ENCODE measurements around the gene C16orf89.

DNA sequence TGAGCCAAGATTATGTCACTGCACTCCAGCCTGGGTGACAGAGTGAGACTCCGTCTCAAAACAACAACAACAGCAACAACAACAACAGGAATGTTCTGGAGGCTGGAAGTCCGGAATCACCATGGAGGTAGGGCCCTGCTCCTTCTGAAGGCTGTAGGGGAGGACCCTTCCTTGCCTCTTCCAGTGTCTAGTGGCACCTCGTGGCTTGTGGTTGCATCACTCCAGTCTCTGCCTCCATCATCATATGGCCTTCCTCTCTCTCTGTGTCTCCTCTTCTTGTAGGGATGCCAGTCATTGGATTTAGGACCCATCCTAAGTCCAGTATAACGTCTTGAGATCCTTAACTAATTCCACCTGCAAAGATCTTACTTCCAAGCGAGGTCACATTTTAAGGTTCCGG lies 46.0 kb downstream of the C16orf89 start:
- TF ChIP-seq, protein P1, sequence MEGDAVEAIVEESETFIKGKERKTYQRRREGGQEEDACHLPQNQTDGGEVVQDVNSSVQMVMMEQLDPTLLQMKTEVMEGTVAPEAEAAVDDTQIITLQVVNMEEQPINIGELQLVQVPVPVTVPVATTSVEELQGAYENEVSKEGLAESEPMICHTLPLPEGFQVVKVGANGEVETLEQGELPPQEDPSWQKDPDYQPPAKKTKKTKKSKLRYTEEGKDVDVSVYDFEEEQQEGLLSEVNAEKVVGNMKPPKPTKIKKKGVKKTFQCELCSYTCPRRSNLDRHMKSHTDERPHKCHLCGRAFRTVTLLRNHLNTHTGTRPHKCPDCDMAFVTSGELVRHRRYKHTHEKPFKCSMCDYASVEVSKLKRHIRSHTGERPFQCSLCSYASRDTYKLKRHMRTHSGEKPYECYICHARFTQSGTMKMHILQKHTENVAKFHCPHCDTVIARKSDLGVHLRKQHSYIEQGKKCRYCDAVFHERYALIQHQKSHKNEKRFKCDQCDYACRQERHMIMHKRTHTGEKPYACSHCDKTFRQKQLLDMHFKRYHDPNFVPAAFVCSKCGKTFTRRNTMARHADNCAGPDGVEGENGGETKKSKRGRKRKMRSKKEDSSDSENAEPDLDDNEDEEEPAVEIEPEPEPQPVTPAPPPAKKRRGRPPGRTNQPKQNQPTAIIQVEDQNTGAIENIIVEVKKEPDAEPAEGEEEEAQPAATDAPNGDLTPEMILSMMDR (IDR thresholded peaks at IDR 0.05) = no peak
- TF ChIP-seq, protein P2, sequence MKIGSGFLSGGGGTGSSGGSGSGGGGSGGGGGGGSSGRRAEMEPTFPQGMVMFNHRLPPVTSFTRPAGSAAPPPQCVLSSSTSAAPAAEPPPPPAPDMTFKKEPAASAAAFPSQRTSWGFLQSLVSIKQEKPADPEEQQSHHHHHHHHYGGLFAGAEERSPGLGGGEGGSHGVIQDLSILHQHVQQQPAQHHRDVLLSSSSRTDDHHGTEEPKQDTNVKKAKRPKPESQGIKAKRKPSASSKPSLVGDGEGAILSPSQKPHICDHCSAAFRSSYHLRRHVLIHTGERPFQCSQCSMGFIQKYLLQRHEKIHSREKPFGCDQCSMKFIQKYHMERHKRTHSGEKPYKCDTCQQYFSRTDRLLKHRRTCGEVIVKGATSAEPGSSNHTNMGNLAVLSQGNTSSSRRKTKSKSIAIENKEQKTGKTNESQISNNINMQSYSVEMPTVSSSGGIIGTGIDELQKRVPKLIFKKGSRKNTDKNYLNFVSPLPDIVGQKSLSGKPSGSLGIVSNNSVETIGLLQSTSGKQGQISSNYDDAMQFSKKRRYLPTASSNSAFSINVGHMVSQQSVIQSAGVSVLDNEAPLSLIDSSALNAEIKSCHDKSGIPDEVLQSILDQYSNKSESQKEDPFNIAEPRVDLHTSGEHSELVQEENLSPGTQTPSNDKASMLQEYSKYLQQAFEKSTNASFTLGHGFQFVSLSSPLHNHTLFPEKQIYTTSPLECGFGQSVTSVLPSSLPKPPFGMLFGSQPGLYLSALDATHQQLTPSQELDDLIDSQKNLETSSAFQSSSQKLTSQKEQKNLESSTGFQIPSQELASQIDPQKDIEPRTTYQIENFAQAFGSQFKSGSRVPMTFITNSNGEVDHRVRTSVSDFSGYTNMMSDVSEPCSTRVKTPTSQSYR (CRISPR knock-in tag; IDR thresholded peaks at IDR 0.05) = no peak
- TF ChIP-seq, protein P3, sequence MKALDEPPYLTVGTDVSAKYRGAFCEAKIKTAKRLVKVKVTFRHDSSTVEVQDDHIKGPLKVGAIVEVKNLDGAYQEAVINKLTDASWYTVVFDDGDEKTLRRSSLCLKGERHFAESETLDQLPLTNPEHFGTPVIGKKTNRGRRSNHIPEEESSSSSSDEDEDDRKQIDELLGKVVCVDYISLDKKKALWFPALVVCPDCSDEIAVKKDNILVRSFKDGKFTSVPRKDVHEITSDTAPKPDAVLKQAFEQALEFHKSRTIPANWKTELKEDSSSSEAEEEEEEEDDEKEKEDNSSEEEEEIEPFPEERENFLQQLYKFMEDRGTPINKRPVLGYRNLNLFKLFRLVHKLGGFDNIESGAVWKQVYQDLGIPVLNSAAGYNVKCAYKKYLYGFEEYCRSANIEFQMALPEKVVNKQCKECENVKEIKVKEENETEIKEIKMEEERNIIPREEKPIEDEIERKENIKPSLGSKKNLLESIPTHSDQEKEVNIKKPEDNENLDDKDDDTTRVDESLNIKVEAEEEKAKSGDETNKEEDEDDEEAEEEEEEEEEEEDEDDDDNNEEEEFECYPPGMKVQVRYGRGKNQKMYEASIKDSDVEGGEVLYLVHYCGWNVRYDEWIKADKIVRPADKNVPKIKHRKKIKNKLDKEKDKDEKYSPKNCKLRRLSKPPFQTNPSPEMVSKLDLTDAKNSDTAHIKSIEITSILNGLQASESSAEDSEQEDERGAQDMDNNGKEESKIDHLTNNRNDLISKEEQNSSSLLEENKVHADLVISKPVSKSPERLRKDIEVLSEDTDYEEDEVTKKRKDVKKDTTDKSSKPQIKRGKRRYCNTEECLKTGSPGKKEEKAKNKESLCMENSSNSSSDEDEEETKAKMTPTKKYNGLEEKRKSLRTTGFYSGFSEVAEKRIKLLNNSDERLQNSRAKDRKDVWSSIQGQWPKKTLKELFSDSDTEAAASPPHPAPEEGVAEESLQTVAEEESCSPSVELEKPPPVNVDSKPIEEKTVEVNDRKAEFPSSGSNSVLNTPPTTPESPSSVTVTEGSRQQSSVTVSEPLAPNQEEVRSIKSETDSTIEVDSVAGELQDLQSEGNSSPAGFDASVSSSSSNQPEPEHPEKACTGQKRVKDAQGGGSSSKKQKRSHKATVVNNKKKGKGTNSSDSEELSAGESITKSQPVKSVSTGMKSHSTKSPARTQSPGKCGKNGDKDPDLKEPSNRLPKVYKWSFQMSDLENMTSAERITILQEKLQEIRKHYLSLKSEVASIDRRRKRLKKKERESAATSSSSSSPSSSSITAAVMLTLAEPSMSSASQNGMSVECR (CRISPR knock-in tag; IDR thresholded peaks at IDR 0.05; ENCODE audit: borderline replicate concordance) = no peak

Data from WTC11 (cell line).